HepG2 (cell line): ENCODE data around the gene SIX5. TPM values are rescaled to one million over a fixed set of nuclear protein-coding genes. Genes with fewer than 3 reads are reported as not detected.

ENCODE experiments used
- BORCS8-MEF2B ChIP-seq: sonication (generic); formaldehyde crosslinking; IDR thresholded peaks from 2 replicates; pipeline ENCODE4 v1.8.0; 2022; ENCODE audit warnings: mild to moderate bottlenecking, missing genetic modification reagents
- ELF4 ChIP-seq: sonication (generic); formaldehyde crosslinking; IDR thresholded peaks from 2 replicates; pipeline ENCODE4 v1.5.0; 2020; ENCODE audit warnings: missing genetic modification reagents, mild to moderate bottlenecking, moderate library complexity, borderline replicate concordance
- FOXO4 ChIP-seq: sonication (generic); formaldehyde crosslinking; conservative IDR thresholded peaks from 2 replicates; pipeline ENCODE4 v1.8.1; 2023; ENCODE audit warnings: missing genetic modification reagents
- HDAC1 ChIP-seq: sonication (generic); formaldehyde crosslinking; IDR thresholded peaks from 2 replicates; pipeline ENCODE4 v1.5.1; 2020; ENCODE audit warnings: mild to moderate bottlenecking, missing genetic modification reagents
- JUND ChIP-seq: sonication (generic); formaldehyde crosslinking; IDR thresholded peaks from 2 replicates; pipeline ENCODE4 v1.8.0; 2022; ENCODE audit warnings: mild to moderate bottlenecking, missing genetic modification reagents
- MEIS2 ChIP-seq: sonication (generic); formaldehyde crosslinking; IDR thresholded peaks from 2 replicates; pipeline ENCODE4 v1.9.0; 2021; ENCODE audit warnings: mild to moderate bottlenecking, missing genetic modification reagents
- NR3C1 ChIP-seq: sonication (generic); formaldehyde crosslinking; IDR thresholded peaks from 2 replicates; pipeline ENCODE4 v1.4.0; 2020; ENCODE audit warnings: missing genetic modification reagents
- POGZ ChIP-seq: sonication (generic); formaldehyde crosslinking; IDR thresholded peaks from 2 replicates; pipeline ENCODE4 v1.4.0; 2020; ENCODE audit warnings: mild to moderate bottlenecking, missing genetic modification reagents
- RBAK ChIP-seq: sonication (generic); formaldehyde crosslinking; IDR thresholded peaks from 2 replicates; pipeline ENCODE4 v1.5.1; 2020; ENCODE audit warnings: mild to moderate bottlenecking, missing genetic modification reagents
- SNAI1 ChIP-seq: sonication (generic); formaldehyde crosslinking; IDR thresholded peaks from 2 replicates; pipeline ENCODE4 v1.5.0; 2020; ENCODE audit warnings: mild to moderate bottlenecking, missing genetic modification reagents, borderline replicate concordance
- ZBED4 ChIP-seq: sonication (generic); formaldehyde crosslinking; IDR thresholded peaks from 2 replicates; pipeline ENCODE4 v1.4.0; 2020; ENCODE audit warnings: missing genetic modification reagents, borderline replicate concordance
- ZBTB25 ChIP-seq: IDR thresholded peaks from 2 replicates; pipeline ENCODE4 v1.6.1; 2018; ENCODE audit warnings: missing genetic modification reagents
- ZBTB43 ChIP-seq: sonication (generic); formaldehyde crosslinking; conservative IDR thresholded peaks from 2 replicates; pipeline ENCODE4 v1.4.0; 2020; ENCODE audit warnings: missing genetic modification reagents
- ZFY ChIP-seq: sonication (generic); formaldehyde crosslinking; IDR thresholded peaks from 2 replicates; pipeline ENCODE4 v1.4.0; 2020; ENCODE audit warnings: missing genetic modification reagents
- ZNF12 ChIP-seq: sonication (generic); formaldehyde crosslinking; IDR thresholded peaks from 2 replicates; pipeline ENCODE4 v1.5.0; 2020; ENCODE audit warnings: missing genetic modification reagents
- ZNF773 ChIP-seq: sonication (generic); formaldehyde crosslinking; IDR thresholded peaks from 2 replicates; pipeline ENCODE4 v1.4.0; 2020; ENCODE audit warnings: missing genetic modification reagents, borderline replicate concordance
- ZNF780A ChIP-seq: sonication (generic); formaldehyde crosslinking; IDR thresholded peaks from 2 replicates; pipeline ENCODE4 v1.8.0; 2022; ENCODE audit warnings: mild to moderate bottlenecking, missing genetic modification reagents, moderate library complexity
- ZXDC ChIP-seq: sonication (generic); formaldehyde crosslinking; IDR thresholded peaks from 2 replicates; pipeline ENCODE4 v1.5.0; 2020; ENCODE audit warnings: mild to moderate bottlenecking, missing genetic modification reagents
- polyA plus RNA-seq, 8 experiments: library from polyadenylated mRNA; depleted of rRNA in 3 of 8; stranded (reverse) in 7 of 8; unstranded in 1 of 8; fragments of >200 nt; fragmentation: Illumina TruSeq in 4 of 8; extraction: Trizol in 4 of 8; gene quantifications; 2 replicates each; pipeline versions ENCODE4 v1.2.1 to v1.2.3, GENCODE V29; 2011 to 2016; ENCODE audit warnings: low read depth in 4 of 8, missing spikeins in 1 of 8, mixed read lengths in 1 of 8; ENCODE audit not compliant: insufficient read depth in 1 of 8
- total RNA-seq, 5 experiments: library from RNA; depleted of rRNA; stranded (reverse); fragments of >200 nt; fragmentation: Illumina TruSeq; extraction: Trizol; gene quantifications; 2 replicates each; pipeline ENCODE4 v1.2.3, GENCODE V29; 2016; ENCODE audit warnings: low read depth in 1 of 5

Gene SIX5
- total and polyA plus RNA-seq, 2 of the 13 experiments (the other 11 are each of a cell fraction or from before 2014, with no cell fraction given), result 7.7 to 10.5 TPM

GRCh38 chr19:45730368-45731288 is 38.4 kb downstream of the SIX5 start, which contains the start of gene FBXO46 (continued):
- TF ChIP-seq ELF4 (CRISPR knock-in tag) (peak; percentile 98), ZBTB25 (CRISPR knock-in tag) (no peak; the same call in 1 of the 2 replicates), ZXDC (CRISPR knock-in tag) (no peak), ZNF780A (CRISPR knock-in tag) (no peak), NR3C1 (CRISPR knock-in tag) (no peak), MEIS2 (CRISPR knock-in tag) (no peak), BORCS8-MEF2B (CRISPR knock-in tag) (no peak), ZBTB43 (CRISPR knock-in tag) (no peak), ZNF12 (CRISPR knock-in tag) (no peak), ZFY (peak; percentile 53), HDAC1 (peak; percentile 83), ZNF773 (CRISPR knock-in tag) (no peak), RBAK (CRISPR knock-in tag) (no peak), POGZ (CRISPR knock-in tag) (peak; percentile 37; the same call in 1 of the 2 replicates), ZBED4 (CRISPR knock-in tag) (no peak), FOXO4 (CRISPR knock-in tag) (0 out of 2 replicates have a peak, but pooled peaks have one; percentile 82), JUND (CRISPR knock-in tag) (0 out of 2 replicates have a peak, but pooled peaks have one; percentile 27), SNAI1 (CRISPR knock-in tag) (no peak)
